Activated CD4-positive, alpha-beta T cell treated with anti-CD3 and anti-CD28 coated beads, Interleukin-2, amount 10 ng/mL, durations not matched to agents 24 days and 14 days (primary cell): ENCODE results near the gene HTATSF1. TPM values are rescaled to one million over a fixed set of nuclear protein-coding genes. Genes with fewer than 3 reads are reported as not detected.
A peak's percentile ranks its signal among the peaks of the same experiment; 100 is the strongest.

Source experiments
- DNase-seq: peaks from one replicate; pipeline ENCODE4 v3.0.0; 2022
- H3K27ac Mint-ChIP-seq: one replicate; pipeline ENCODE4 v1.8.0; 2022; ENCODE audit warnings: mild to moderate bottlenecking, mixed read lengths
- H3K27me3 Mint-ChIP-seq: one replicate; pipeline ENCODE4 v1.8.0; 2022; ENCODE audit warnings: mixed read lengths
- H3K36me3 Mint-ChIP-seq: one replicate; pipeline ENCODE4 v1.8.0; 2022; ENCODE audit warnings: low read depth, mild to moderate bottlenecking, mixed read lengths
- H3K4me1 Mint-ChIP-seq: one replicate; pipeline ENCODE4 v1.8.0; 2021; ENCODE audit warnings: mixed read lengths
- H3K4me3 Mint-ChIP-seq: one replicate; pipeline ENCODE4 v1.8.0; 2022; ENCODE audit warnings: mild to moderate bottlenecking, moderate library complexity, mixed read lengths
- H3K9me3 Mint-ChIP-seq: one replicate; pipeline ENCODE4 v1.8.0; 2021; ENCODE audit warnings: mixed read lengths
- intact Hi-C: fragments of 100-400 bp; cut with micrococcal nuclease; formaldehyde crosslinking; loops from one replicate; pipeline ENCODE4 v1.15.1; 2023
- total RNA-seq: library from RNA; stranded (reverse); gene quantifications from 2 replicates; pipeline ENCODE4 v1.2.3, GENCODE V29; 2022

Gene HTATSF1
- total RNA-seq = 49.4 and 55.1 TPM in 2 replicates

GRCh38 chrX:136497556-136498052 lies at the start of gene HTATSF1:
HTATSF1 (plus strand) TSS chrX:136497592; CDS start chrX:136497685, 93 bp downstream.
- Mint-ChIP-seq H3K36me3 (peaks cover 12% of the 10 kb centered on the region), H3K27ac (peak within 1 kb of the TSS; percentile 94), H3K4me1 (peaks cover 18% of the 10 kb centered on the region), H3K9me3 (no peaks in the 10 kb centered on the region), H3K4me3 (peak within 1 kb of the TSS; percentile 94), H3K27me3 (no peaks in the 10 kb centered on the region)
- intact Hi-C loops = loop anchor here (1.0 to 10.0 kb wide), 10 partner anchors 79 to 535 kb away; partner anchors contain the start of genes GPR101, MAP7D3, MMGT1 and RBMX
- DNase-seq = no peak

GRCh38 chrX:136447968-136448367 lies 49.4 kb upstream of the HTATSF1 start:
- H3K4me1 Mint-ChIP-seq = no peaks in the 10 kb centered on the region
- H3K4me3 Mint-ChIP-seq = no peak overlapping the region
- intact Hi-C loops = no loop called here
- no peaks in the 10 kb centered on the region for H3K9me3 Mint-ChIP-seq
- no peak for DNase-seq
- H3K27me3 Mint-ChIP-seq = no peaks in the 10 kb centered on the region
- H3K36me3 Mint-ChIP-seq = no peaks in the 10 kb centered on the region
- no peak overlapping the region for H3K27ac Mint-ChIP-seq

GRCh38 chrX:136450050-136450830 lies 47.2 kb upstream of the HTATSF1 start:
- Mint-ChIP-seq H3K36me3 (no peaks in the 10 kb centered on the region), H3K9me3 (no peaks in the 10 kb centered on the region)
- intact Hi-C loops = no loop called here

GRCh38 chrX:136452614-136453013 lies 44.8 kb upstream of the HTATSF1 start:
- Mint-ChIP-seq H3K9me3 (no peaks in the 10 kb centered on the region), H3K4me3 (no peak overlapping the region), H3K27me3 (peaks cover 4% of the 10 kb centered on the region), H3K27ac (no peak overlapping the region), H3K36me3 (no peaks in the 10 kb centered on the region), H3K4me1 (no peaks in the 10 kb centered on the region)
- intact Hi-C loops = no loop called here
- no peak for DNase-seq

More at GRCh38 chrX:136450050-136450830, 47.2 kb upstream of the HTATSF1 start:
- no peak overlapping the region for H3K27ac Mint-ChIP-seq
- no peaks in the 10 kb centered on the region for H3K4me1 Mint-ChIP-seq
- H3K27me3 Mint-ChIP-seq = no peaks in the 10 kb centered on the region
- DNase-seq = no peak
- H3K4me3 Mint-ChIP-seq = no peak overlapping the region

DNA sequence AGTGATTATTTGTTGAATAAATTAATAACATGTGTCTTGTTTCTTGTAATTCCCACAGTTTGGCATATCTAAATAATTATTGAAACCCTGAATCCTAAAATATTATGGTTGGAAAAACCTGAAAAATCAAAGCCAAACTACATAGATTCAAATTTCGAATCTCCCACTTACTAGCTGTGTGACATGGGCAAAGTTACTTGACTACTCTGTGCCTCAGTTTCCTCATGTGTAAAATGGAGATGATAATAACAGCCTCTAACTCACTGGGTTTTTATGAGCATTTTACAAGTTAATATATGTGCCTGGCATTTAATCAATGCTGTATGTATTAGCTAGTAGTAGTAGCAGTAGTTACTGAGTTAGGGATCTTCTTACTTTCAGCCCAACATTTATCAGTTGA lies 44.3 kb upstream of the HTATSF1 start:
- peaks cover 5% of the 10 kb centered on the region for H3K27me3 Mint-ChIP-seq
- H3K9me3 Mint-ChIP-seq = no peaks in the 10 kb centered on the region
- no peak overlapping the region for H3K4me3 Mint-ChIP-seq
- no peak overlapping the region for H3K27ac Mint-ChIP-seq
- no peaks in the 10 kb centered on the region for H3K36me3 Mint-ChIP-seq
- DNase-seq = no peak
- intact Hi-C loops = no loop called here
- no peaks in the 10 kb centered on the region for H3K4me1 Mint-ChIP-seq

DNA sequence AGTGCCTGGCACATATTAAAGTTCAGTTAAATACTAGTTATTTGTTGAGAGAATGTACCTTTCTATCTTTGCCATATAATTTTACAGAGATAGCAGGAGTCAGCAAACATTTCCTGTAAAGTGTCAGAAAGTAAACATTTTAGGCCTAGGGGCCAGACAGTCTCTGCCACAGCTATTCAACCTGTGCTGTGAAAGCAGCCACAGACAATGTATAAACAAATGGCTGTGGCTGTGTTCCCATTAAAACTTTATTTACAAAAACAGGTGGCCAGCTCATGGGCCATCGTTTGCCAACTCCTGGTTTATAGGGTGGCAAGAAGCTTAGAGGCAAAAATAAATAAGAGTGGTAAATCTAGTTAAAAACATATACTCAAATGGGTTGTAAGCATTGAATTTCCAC lies 43.6 kb upstream of the HTATSF1 start:
- no peak overlapping the region for H3K4me3 Mint-ChIP-seq
- intact Hi-C loops = no loop called here

GRCh38 chrX:136456133-136456532 lies 41.3 kb upstream of the HTATSF1 start:
- intact Hi-C loops = no loop called here
- H3K9me3 Mint-ChIP-seq = no peaks in the 10 kb centered on the region
- H3K36me3 Mint-ChIP-seq = no peaks in the 10 kb centered on the region
- no peak overlapping the region for H3K27ac Mint-ChIP-seq
- no peaks in the 10 kb centered on the region for H3K4me1 Mint-ChIP-seq
- peaks cover 6% of the 10 kb centered on the region for H3K27me3 Mint-ChIP-seq
- no peak overlapping the region for H3K4me3 Mint-ChIP-seq
- DNase-seq = no peak

More for the DNA sequence above, 43.6 kb upstream of the HTATSF1 start:
- Mint-ChIP-seq H3K27ac (no peak overlapping the region), H3K4me1 (no peaks in the 10 kb centered on the region), H3K9me3 (no peaks in the 10 kb centered on the region), H3K36me3 (no peaks in the 10 kb centered on the region), H3K27me3 (peaks cover 6% of the 10 kb centered on the region)
- DNase-seq = no peak

GRCh38 chrX:136457303-136457917 lies 40.0 kb upstream of the HTATSF1 start:
- Mint-ChIP-seq H3K4me1 (no peaks in the 10 kb centered on the region), H3K27ac (no peak overlapping the region), H3K27me3 (peaks cover 7% of the 10 kb centered on the region), H3K36me3 (no peaks in the 10 kb centered on the region), H3K4me3 (no peak overlapping the region), H3K9me3 (no peaks in the 10 kb centered on the region)
- intact Hi-C loops = no loop called here
- no peak for DNase-seq

DNA sequence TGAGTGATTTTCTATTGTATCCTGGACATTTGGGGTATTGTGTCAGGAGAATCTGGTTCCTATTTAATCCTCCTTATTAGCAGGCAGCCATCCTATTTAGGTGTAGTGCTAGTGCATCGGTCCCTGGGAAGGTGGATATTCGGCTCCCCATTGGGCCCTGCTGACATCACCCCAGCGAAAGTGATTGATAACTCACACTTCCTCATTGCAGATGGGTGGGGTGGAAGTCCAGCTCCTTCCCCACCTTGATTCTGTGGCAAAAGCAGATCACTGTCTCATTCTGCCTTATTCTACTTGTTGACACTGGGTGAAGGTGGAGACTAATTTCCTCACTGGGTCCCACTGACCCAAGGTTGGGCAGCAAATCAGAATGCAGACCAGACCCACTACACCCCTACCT lies 32.8 kb upstream of the HTATSF1 start:
- Mint-ChIP-seq H3K4me3 (no peak overlapping the region), H3K27ac (no peak overlapping the region), H3K36me3 (no peaks in the 10 kb centered on the region), H3K4me1 (peaks cover 3% of the 10 kb centered on the region), H3K27me3 (peaks cover 7% of the 10 kb centered on the region), H3K9me3 (no peaks in the 10 kb centered on the region)
- intact Hi-C loops = no loop called here
- no peak for DNase-seq

DNA sequence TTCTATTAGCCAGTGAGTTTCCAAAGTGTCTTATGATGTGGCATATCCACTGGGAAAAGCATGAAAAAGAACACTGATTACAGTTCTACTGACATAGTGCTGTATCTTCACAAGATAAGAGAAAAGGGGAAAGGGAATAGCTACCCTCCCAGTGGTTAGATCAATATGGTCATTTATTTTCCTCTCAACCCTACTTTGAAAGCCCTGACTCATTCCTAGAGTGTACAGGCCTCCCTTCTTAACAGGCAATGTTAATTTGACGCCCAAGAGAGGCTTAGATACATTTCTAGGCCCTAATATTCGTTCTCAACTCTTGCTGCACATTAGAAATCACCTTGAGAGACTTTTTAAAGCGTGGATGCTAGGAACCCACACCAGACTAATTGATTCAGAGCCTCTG lies 30.1 kb upstream of the HTATSF1 start:
- intact Hi-C loops = no loop called here
- Mint-ChIP-seq H3K36me3 (no peaks in the 10 kb centered on the region), H3K27ac (no peak overlapping the region), H3K27me3 (peaks cover 5% of the 10 kb centered on the region), H3K9me3 (peaks cover 6% of the 10 kb centered on the region), H3K4me1 (peaks cover 3% of the 10 kb centered on the region), H3K4me3 (no peak overlapping the region)
- no peak for DNase-seq

GRCh38 chrX:136468391-136469103 lies 28.8 kb upstream of the HTATSF1 start:
- intact Hi-C loops = no loop called here
- Mint-ChIP-seq H3K4me1 (peaks cover 3% of the 10 kb centered on the region), H3K9me3 (peaks cover 7% of the 10 kb centered on the region), H3K36me3 (no peaks in the 10 kb centered on the region), H3K27ac (no peak overlapping the region), H3K27me3 (peaks cover 5% of the 10 kb centered on the region), H3K4me3 (no peak overlapping the region)
- DNase-seq = no peak

DNA sequence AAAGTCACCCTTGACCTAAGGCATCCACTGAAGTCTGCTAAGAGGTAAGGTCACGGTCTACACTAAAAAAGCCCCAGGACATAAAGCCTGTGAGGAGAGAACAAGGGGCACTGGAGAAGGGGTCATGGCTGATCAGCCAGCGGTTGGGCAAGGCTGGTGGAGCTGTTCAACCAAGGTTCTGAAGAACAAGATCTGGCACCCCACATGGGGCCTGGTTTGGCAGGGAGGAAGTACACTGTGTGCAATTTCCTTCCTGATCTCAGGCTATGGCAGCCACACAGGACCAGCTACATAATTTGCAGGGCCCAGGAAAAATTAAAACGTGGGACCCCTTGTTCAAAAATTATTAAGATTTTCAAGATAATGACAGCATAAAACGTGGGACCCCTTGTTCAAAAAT lies 23.7 kb upstream of the HTATSF1 start:
- DNase-seq = no peak
- intact Hi-C loops = no loop called here
- Mint-ChIP-seq H3K27ac (no peak overlapping the region), H3K4me1 (peaks cover 2% of the 10 kb centered on the region), H3K4me3 (no peak overlapping the region), H3K36me3 (no peaks in the 10 kb centered on the region), H3K9me3 (peaks cover 7% of the 10 kb centered on the region), H3K27me3 (no peaks in the 10 kb centered on the region)

DNA sequence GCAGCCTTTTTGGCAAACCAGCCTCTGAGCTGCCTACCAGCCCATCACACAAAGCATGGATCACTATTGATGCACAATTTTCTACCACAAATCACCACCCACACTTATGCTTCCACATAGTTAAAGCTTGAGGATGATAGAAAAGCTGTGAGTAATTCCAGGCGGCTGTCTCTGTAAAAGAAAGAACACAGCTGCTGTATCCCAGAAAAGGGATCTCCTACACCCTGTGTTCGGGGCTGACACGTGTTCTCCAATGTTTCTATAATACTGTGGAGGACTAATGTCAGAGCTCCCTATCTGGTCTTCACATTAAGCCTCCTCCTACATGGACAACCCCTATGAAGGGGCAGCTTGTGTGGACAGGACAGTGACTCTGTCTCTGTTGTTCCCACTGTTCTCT lies 22.2 kb upstream of the HTATSF1 start:
- Mint-ChIP-seq H3K27me3 (no peaks in the 10 kb centered on the region), H3K4me3 (no peak overlapping the region), H3K9me3 (peaks cover 7% of the 10 kb centered on the region), H3K36me3 (no peaks in the 10 kb centered on the region), H3K4me1 (peaks cover 2% of the 10 kb centered on the region), H3K27ac (no peak overlapping the region)
- intact Hi-C loops = no loop called here
- DNase-seq = no peak

DNA sequence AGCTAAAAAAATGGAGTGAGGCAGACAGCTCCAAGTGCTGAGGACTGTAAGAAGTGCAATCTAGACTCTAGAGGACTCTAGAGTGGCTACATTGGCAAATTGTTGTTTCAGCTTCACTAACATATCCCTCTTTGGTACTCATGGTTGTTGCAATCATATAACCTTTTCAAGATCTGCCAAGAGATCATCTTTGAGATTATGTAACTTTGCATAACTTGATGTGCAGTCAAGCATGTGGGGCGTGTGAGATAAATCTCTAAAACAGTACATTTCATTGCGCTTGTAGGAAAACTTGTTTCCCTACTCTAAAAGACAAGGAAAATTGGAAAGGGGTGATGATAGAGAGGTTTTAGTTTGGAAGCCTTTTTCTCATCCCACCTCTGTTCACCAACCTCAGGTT lies 20.9 kb upstream of the HTATSF1 start:
- H3K36me3 Mint-ChIP-seq = no peaks in the 10 kb centered on the region
- intact Hi-C loops = no loop called here
- DNase-seq = no peak
- no peaks in the 10 kb centered on the region for H3K27me3 Mint-ChIP-seq
- H3K9me3 Mint-ChIP-seq = peaks cover 7% of the 10 kb centered on the region
- H3K27ac Mint-ChIP-seq = no peak overlapping the region
- no peak overlapping the region for H3K4me3 Mint-ChIP-seq
- peaks cover 2% of the 10 kb centered on the region for H3K4me1 Mint-ChIP-seq
